ENCODE data around the gene UNC13D.

The UNC13D gene

GRCh38 chr17:75834279-75834920 is 9.8 kb downstream of the UNC13D start:
- no peak for DNase-seq (ENCODE audit: low spot score)

- DNase-seq (ENCODE audit: low spot score), result no peak
These were observed 11.4 kb downstream of the UNC13D start for GRCh38 chr17:75832652-75833400.

GRCh38 chr17:75832164-75832651 is 12.0 kb downstream of the UNC13D start:
- peak; percentile 88 for DNase-seq (ENCODE audit: low spot score)

- DNase-seq (ENCODE audit: low spot score), result no peak
These were observed 13.1 kb downstream of the UNC13D start for GRCh38 chr17:75831032-75831571.

- no peak for DNase-seq (ENCODE audit: low spot score)
These were observed 13.8 kb downstream of the UNC13D start for GRCh38 chr17:75830164-75831031.

- DNase-seq (ENCODE audit: low spot score), result no peak
These were observed 14.5 kb downstream of the UNC13D start for GRCh38 chr17:75829747-75830146.

GRCh38 chr17:75828741-75829140 is 15.5 kb downstream of the UNC13D start:
- DNase-seq (ENCODE audit: low spot score), result no peak

- DNase-seq (ENCODE audit: low spot score), result no peak
These were observed 16.2 kb downstream of the UNC13D start for GRCh38 chr17:75828076-75828400.

- DNase-seq (ENCODE audit: low spot score), result no peak
These were observed 16.7 kb downstream of the UNC13D start for GRCh38 chr17:75827308-75828075.

GRCh38 chr17:75826561-75827307 is 17.5 kb downstream of the UNC13D start:
- DNase-seq (ENCODE audit: low spot score), result no peak

- no peak for DNase-seq (ENCODE audit: low spot score)
These were observed 18.3 kb downstream of the UNC13D start for GRCh38 chr17:75825748-75826370.

- no peak for DNase-seq (ENCODE audit: low spot score)
These were observed 19.1 kb downstream of the UNC13D start for GRCh38 chr17:75825149-75825552.

- DNase-seq (ENCODE audit: low spot score), result no peak
These were observed 19.5 kb downstream of the UNC13D start for GRCh38 chr17:75824666-75825065.

GRCh38 chr17:75824050-75824552 is 20.1 kb downstream of the UNC13D start:
- no peak for DNase-seq (ENCODE audit: low spot score)

- no peak for DNase-seq (ENCODE audit: low spot score)
These were observed 20.8 kb downstream of the UNC13D start for GRCh38 chr17:75823257-75824041.

- no peak for DNase-seq (ENCODE audit: low spot score)
These were observed 21.4 kb downstream of the UNC13D start for GRCh38 chr17:75822800-75823166.

GRCh38 chr17:75822119-75822799 is 21.9 kb downstream of the UNC13D start:
- no peak for DNase-seq (ENCODE audit: low spot score)

- no peak for DNase-seq (ENCODE audit: low spot score)
These were observed 22.7 kb downstream of the UNC13D start for GRCh38 chr17:75821552-75821951.
